Neural cell (in vitro differentiated cells): Measurements from ENCODE around the gene MPND.

Experiments
- CTCF ChIP-seq: fragments of 450-650 bp; IDR thresholded peaks from 2 replicates; pipeline ENCODE4 v1.5.1; 2014; ENCODE audit warnings: antibody characterized with exemption, mild to moderate bottlenecking, moderate library complexity; ENCODE audit not compliant: poor library complexity, severe bottlenecking
- EP300 ChIP-seq: fragments of 450-650 bp; conservative IDR thresholded peaks from 2 replicates; pipeline ENCODE4 v1.6.1; 2014; ENCODE audit warnings: antibody characterized with exemption, mild to moderate bottlenecking, moderate library complexity; ENCODE audit not compliant: poor library complexity, severe bottlenecking
- EZH2 ChIP-seq: fragments of 200-600, 300-800 bp; shearing (Covaris generic), sonication (generic); IDR thresholded peaks from 2 replicates; pipeline ENCODE4 v1.6.1; 2014; ENCODE audit warnings: antibody characterized with exemption, low read length, borderline replicate concordance, mild to moderate bottlenecking; ENCODE audit not compliant: insufficient read depth, poor library complexity, severe bottlenecking
- MXI1 ChIP-seq: fragments of 450-650 bp; conservative IDR thresholded peaks from 2 replicates; pipeline ENCODE4 v1.6.1; 2014; ENCODE audit warnings: antibody characterized with exemption, mild to moderate bottlenecking; ENCODE audit not compliant: poor library complexity, severe bottlenecking
- POLR2AphosphoS5 ChIP-seq: IDR thresholded peaks from 2 replicates; pipeline ENCODE4 v1.6.1; 2012
- RAD21 ChIP-seq: fragments of 450-650 bp; conservative IDR thresholded peaks from 2 replicates; pipeline ENCODE4 v1.6.1; 2014; ENCODE audit warnings: antibody characterized with exemption, mild to moderate bottlenecking, moderate library complexity
- REST ChIP-seq: IDR thresholded peaks from 2 replicates; pipeline ENCODE4 v1.6.1; 2012; ENCODE audit warnings: borderline replicate concordance
- SMC3 ChIP-seq: fragments of 450-650 bp; conservative IDR thresholded peaks from 2 replicates; pipeline ENCODE4 v1.6.1; 2014; ENCODE audit warnings: antibody characterized with exemption, mild to moderate bottlenecking, moderate library complexity; ENCODE audit not compliant: poor library complexity
- TAF1 ChIP-seq: IDR thresholded peaks from 2 replicates; pipeline ENCODE4 v1.6.1; 2012; ENCODE audit warnings: low read depth

- TF ChIP-seq CTCF = no peak
- TF ChIP-seq SMC3 = no peak
- TF ChIP-seq POLR2AphosphoS5 = peak; percentile 64
- TF ChIP-seq RAD21 = no peak
- no peak for TF ChIP-seq TAF1
- no peak for TF ChIP-seq EZH2
- TF ChIP-seq EP300 = peak; percentile 12
- TF ChIP-seq REST = no peak
- TF ChIP-seq MXI1 = peak; percentile 70
These were observed 38.7 kb upstream of the MPND start, which contains the start of gene FSD1 for GRCh38 chr19:4304538-4305256.
